Spinal cord (tissue), 10 donors: ENCODE measurements around the gene MMP8. TPM values are rescaled to one million over a fixed set of nuclear protein-coding genes. Genes with fewer than 3 reads are reported as not detected.

Experiments
- DNase-seq, 6 donors: peaks; one replicate each; pipeline versions ENCODE4 v3.0.0 to v3.0.0-alpha.2; 2013 to 2015; ENCODE audit warnings: low spot score in 6 of 6, low read depth in 4 of 6
- H3K27ac ChIP-seq: one replicate; pipeline ENCODE4 v1.5.1; 2013; ENCODE audit warnings: low read depth, low read length, control low read depth
- H3K27me3 ChIP-seq: one replicate; pipeline ENCODE4 v1.6.1; 2013; ENCODE audit warnings: low read length; ENCODE audit not compliant: control insufficient read depth, insufficient read depth
- H3K36me3 ChIP-seq: one replicate; pipeline ENCODE4 v1.6.1; 2013; ENCODE audit warnings: low read length; ENCODE audit not compliant: control insufficient read depth, insufficient read depth
- H3K4me1 ChIP-seq: one replicate; pipeline ENCODE4 v1.6.1; 2013; ENCODE audit warnings: low read length; ENCODE audit not compliant: control insufficient read depth, insufficient read depth
- H3K4me3 ChIP-seq: one replicate; pipeline ENCODE4 v1.5.1; 2013; ENCODE audit warnings: low read depth, low read length, control low read depth
- H3K9me3 ChIP-seq: one replicate; pipeline ENCODE4 v1.6.1; 2013; ENCODE audit warnings: low read length; ENCODE audit not compliant: control insufficient read depth, insufficient read depth
- WGBS: methylation state at CpG from one replicate; pipeline ENCODE4 v1.1.5; 2013; ENCODE audit warnings: missing lambda C conversion rate; ENCODE audit not compliant: insufficient coverage; 5-methylcytosine and 5-hydroxymethylcytosine counted together
- long read RNA-seq, 4 donors: transcript quantifications; one replicate each; lab custom pipeline, GENCODE V29; 2026
- polyA plus RNA-seq, 2 donors: library from polyadenylated mRNA; unstranded; fragments of 120-200 nt; gene quantifications; one replicate each; pipeline ENCODE4 v1.2.1, GENCODE V29; 2013; ENCODE audit not compliant: insufficient read length in 2 of 2
- total RNA-seq, 2 donors: library from RNA; depleted of rRNA in 1 of 2; stranded (reverse); fragments of 120-200 nt in 1 of 2; fragments of >200 nt in 1 of 2; gene quantifications; one replicate each; pipeline versions ENCODE4 v1.2.3 to v1.2.4, GENCODE V29; 2013 to 2014
- donor health status: healthy.

MMP8 gene, protein sequence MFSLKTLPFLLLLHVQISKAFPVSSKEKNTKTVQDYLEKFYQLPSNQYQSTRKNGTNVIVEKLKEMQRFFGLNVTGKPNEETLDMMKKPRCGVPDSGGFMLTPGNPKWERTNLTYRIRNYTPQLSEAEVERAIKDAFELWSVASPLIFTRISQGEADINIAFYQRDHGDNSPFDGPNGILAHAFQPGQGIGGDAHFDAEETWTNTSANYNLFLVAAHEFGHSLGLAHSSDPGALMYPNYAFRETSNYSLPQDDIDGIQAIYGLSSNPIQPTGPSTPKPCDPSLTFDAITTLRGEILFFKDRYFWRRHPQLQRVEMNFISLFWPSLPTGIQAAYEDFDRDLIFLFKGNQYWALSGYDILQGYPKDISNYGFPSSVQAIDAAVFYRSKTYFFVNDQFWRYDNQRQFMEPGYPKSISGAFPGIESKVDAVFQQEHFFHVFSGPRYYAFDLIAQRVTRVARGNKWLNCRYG
- total RNA-seq = 10 to 100 TPM in 1 of 2 donors, not detected in 1; 14.5 TPM
- polyA plus RNA-seq = not detected
- long read RNA-seq, donor 1 = 0 reads
- long read RNA-seq, donor 2 = 0 reads
- long read RNA-seq, donor 3 = 0 reads
- long read RNA-seq, donor 4 = 0 reads

- Histone ChIP-seq H3K9me3 (no peaks in the 10 kb centered on the region), H3K27me3 (no peaks in the 10 kb centered on the region), H3K36me3 (no peaks in the 10 kb centered on the region), H3K4me1 (no peaks in the 10 kb centered on the region), H3K27ac (no peak within 1 kb of the TSS), H3K4me3 (no peak within 1 kb of the TSS)
- 29% methylated on average over 2 of the region's 2 CpGs for WGBS
- no peak for DNase-seq
Measured at GRCh38 chr11:102724904-102725500, at the start of gene MMP8. Gene MMP8, minus strand, starts transcription at chr11:102724954. Its CDS starts 99 bp downstream, at chr11:102724855.

GRCh38 chr11:102773386-102773785, 48.6 kb upstream of the MMP8 start:
- no peaks in the 10 kb centered on the region for H3K9me3 ChIP-seq
- H3K4me1 ChIP-seq = no peaks in the 10 kb centered on the region
- no peaks in the 10 kb centered on the region for H3K36me3 ChIP-seq
- no peak overlapping the region for H3K27ac ChIP-seq
- H3K4me3 ChIP-seq = no peak overlapping the region
- peak in 1 of 6 donors; percentile 35 for DNase-seq
- WGBS = 30% methylated on average over 3 of the region's 4 CpGs
- H3K27me3 ChIP-seq = no peaks in the 10 kb centered on the region

GRCh38 chr11:102771351-102771750, 46.6 kb upstream of the MMP8 start:
- no peak overlapping the region for H3K4me3 ChIP-seq
- H3K27me3 ChIP-seq = no peaks in the 10 kb centered on the region
- DNase-seq = no peak
- H3K27ac ChIP-seq = no peak overlapping the region
- no peaks in the 10 kb centered on the region for H3K9me3 ChIP-seq
- no peaks in the 10 kb centered on the region for H3K4me1 ChIP-seq
- no peaks in the 10 kb centered on the region for H3K36me3 ChIP-seq
- no CpG with 5 or more reads among the region's 1 CpG for WGBS

DNA sequence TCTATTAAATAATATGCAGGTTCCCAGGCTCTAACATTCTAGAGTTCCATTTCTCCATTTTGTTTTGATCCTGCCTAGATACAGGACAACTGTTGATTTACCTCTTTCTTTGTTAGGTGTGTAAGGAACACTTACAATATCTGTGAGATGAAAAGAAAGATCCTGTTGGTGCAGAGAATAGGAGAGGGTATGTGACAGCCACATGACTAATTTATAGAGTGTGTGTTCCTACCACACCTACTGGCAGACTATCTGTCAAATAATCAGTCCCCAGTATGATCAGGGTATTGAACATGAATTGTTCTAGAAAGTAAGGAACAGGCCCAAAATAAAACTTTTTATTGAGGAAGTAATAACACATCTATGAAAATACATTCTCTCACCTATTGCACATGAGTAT, 45.4 kb upstream of the MMP8 start:
- Histone ChIP-seq H3K9me3 (no peaks in the 10 kb centered on the region), H3K4me1 (no peaks in the 10 kb centered on the region), H3K27me3 (no peaks in the 10 kb centered on the region), H3K36me3 (no peaks in the 10 kb centered on the region), H3K27ac (no peak overlapping the region), H3K4me3 (no peak overlapping the region)
- DNase-seq = no peak

- DNase-seq = no peak
- H3K36me3 ChIP-seq = no peaks in the 10 kb centered on the region
- no peak overlapping the region for H3K27ac ChIP-seq
- no peaks in the 10 kb centered on the region for H3K4me1 ChIP-seq
- no peak overlapping the region for H3K4me3 ChIP-seq
- H3K9me3 ChIP-seq = no peaks in the 10 kb centered on the region
- no peaks in the 10 kb centered on the region for H3K27me3 ChIP-seq
- 60% methylated on average over 11 of the region's 18 CpGs for WGBS
Measured at GRCh38 chr11:102767800-102768199, 43.0 kb upstream of the MMP8 start.

DNA sequence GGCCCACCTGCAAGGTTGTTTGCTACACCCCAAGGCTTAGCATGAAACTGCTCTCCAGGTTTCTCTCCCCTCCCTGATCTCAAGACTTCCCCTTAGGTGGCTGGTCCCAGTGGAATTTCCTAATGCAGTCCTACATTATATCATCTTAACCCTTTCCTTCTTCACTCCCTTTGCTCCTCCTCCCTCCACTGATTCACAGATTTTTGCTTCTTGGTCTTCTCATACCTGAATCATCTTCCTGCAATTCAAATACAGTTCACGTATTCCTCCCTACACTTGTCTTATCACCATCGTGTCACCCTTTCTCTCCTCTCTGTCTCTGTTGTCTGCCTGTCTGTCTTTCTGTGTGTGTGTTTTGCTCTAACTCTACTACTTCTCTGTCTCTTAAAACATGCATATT, 38.7 kb upstream of the MMP8 start:
- H3K9me3 ChIP-seq = no peaks in the 10 kb centered on the region
- H3K4me1 ChIP-seq = no peaks in the 10 kb centered on the region
- H3K27me3 ChIP-seq = no peaks in the 10 kb centered on the region

DNA sequence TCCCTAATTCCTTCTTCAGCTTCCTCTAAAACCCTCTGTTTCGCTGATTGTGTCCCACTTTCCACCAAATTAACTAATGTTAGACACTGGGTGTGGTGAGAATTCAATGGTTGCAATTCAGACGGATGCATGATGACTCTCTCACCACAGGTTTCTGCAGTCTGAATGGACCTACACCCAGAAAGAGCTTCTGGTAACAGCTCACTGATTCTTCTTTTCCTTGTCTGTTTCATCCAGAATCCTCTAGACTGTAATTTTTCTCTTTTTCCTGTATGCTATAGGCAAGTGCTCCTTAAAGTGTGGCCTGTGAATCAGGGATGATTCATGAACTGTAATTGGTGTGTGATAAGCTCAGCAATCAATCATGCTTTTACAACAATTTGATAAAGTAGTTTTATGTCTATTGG, 37.6 kb upstream of the MMP8 start:
- H3K36me3 ChIP-seq = no peaks in the 10 kb centered on the region
- H3K4me3 ChIP-seq = no peak overlapping the region
- no peaks in the 10 kb centered on the region for H3K9me3 ChIP-seq
- no peaks in the 10 kb centered on the region for H3K27me3 ChIP-seq
- no peaks in the 10 kb centered on the region for H3K4me1 ChIP-seq
- DNase-seq = no peak
- WGBS = no CpG with 5 or more reads among the region's 2 CpGs
- no peak overlapping the region for H3K27ac ChIP-seq

More for the DNA sequence above, 38.7 kb upstream of the MMP8 start:
- Histone ChIP-seq H3K4me3 (no peak overlapping the region), H3K27ac (no peak overlapping the region), H3K36me3 (no peaks in the 10 kb centered on the region)
- no peak for DNase-seq
- WGBS = 100% methylated on average over 1 of the region's 2 CpGs

DNA sequence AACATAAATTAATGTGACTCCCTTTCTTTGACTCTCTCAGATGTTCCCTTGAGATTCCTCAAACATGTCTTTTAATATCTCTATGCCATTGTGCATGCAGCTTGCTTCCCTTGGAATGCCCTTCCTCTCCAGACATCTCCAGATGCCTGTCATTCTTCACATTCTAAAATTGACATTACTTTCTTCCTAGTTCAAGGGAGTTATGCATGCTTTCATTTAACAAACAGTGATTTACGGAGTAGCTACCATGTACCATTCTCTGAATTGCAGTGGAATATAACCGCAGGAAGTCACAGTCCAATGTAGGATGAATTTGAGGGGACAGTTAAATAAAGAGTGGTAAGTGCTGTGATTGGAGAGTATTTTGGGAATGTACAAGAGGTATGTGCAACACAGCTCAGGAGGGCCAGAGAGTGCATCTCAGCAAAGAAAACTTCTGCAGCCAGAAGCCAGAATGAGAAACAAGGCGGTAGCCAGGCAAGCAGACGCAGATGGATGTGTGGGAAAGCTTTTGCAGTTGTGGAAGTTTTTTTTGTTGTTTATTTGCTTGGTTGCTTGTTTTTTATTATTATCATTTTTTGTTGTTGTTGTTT, 37.0 kb upstream of the MMP8 start:
- no peak overlapping the region for H3K4me3 ChIP-seq
- no peaks in the 10 kb centered on the region for H3K9me3 ChIP-seq
- no peak for DNase-seq
- no peaks in the 10 kb centered on the region for H3K27me3 ChIP-seq
- no peaks in the 10 kb centered on the region for H3K36me3 ChIP-seq
- H3K27ac ChIP-seq = no peak overlapping the region
- WGBS = 87% methylated on average over 3 of the region's 4 CpGs
- H3K4me1 ChIP-seq = no peaks in the 10 kb centered on the region

DNA sequence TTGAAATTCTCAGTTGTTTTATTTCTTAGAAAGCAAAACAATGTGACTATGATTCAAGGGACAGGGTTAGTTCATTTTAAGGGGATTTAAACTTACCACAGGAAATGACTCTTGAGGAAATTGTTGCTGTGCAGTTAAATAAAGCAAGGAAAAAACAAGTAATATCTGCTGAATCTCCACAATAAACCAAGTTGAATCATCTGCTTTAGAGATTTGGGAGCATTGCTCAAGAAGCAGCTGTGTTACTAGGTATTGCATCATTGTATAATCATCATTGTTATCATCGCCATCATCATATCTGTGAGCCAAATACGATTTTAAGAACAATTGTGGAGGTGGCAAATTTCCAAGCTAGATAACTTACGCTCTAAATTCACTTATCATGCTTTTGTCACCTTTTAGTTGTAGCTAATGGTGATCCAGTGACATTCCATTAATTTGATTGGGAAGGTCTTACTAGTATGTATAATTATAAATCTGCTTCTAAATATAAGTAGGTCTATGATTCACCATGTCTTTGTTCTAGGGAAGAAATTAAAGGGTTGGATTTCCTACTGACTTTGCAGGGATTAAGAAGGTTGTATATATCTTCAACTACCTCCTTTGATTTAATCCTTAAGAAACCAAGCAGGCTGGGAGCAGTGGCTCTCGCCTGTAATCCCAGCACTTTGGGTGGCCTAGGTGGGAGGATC, 35.7 kb upstream of the MMP8 start:
- peak in 1 of 6 donors; percentile 8 for DNase-seq
- H3K4me1 ChIP-seq = no peaks in the 10 kb centered on the region
- no peaks in the 10 kb centered on the region for H3K36me3 ChIP-seq
- H3K27ac ChIP-seq = no peak overlapping the region
- WGBS = no CpG with 5 or more reads among the region's 4 CpGs
- no peaks in the 10 kb centered on the region for H3K27me3 ChIP-seq
- no peak overlapping the region for H3K4me3 ChIP-seq
- no peaks in the 10 kb centered on the region for H3K9me3 ChIP-seq
